Limb (tissue), 2 donors: ENCODE results near the gene TMEM181.
A peak's percentile ranks its signal among the peaks of the same experiment; 100 is the strongest.
"Not testable (repeated sequence)": the region's sequence is repeated elsewhere in the genome, so short reads cannot be mapped to it uniquely, and the experiment has no call there.

Experiments used
- DNase-seq, 2 donors: peaks; one replicate each; pipeline ENCODE4 v3.0.0-alpha.2; 2016; ENCODE audit errors: extremely low spot score in 2 of 2

Gene TMEM181

DNA sequence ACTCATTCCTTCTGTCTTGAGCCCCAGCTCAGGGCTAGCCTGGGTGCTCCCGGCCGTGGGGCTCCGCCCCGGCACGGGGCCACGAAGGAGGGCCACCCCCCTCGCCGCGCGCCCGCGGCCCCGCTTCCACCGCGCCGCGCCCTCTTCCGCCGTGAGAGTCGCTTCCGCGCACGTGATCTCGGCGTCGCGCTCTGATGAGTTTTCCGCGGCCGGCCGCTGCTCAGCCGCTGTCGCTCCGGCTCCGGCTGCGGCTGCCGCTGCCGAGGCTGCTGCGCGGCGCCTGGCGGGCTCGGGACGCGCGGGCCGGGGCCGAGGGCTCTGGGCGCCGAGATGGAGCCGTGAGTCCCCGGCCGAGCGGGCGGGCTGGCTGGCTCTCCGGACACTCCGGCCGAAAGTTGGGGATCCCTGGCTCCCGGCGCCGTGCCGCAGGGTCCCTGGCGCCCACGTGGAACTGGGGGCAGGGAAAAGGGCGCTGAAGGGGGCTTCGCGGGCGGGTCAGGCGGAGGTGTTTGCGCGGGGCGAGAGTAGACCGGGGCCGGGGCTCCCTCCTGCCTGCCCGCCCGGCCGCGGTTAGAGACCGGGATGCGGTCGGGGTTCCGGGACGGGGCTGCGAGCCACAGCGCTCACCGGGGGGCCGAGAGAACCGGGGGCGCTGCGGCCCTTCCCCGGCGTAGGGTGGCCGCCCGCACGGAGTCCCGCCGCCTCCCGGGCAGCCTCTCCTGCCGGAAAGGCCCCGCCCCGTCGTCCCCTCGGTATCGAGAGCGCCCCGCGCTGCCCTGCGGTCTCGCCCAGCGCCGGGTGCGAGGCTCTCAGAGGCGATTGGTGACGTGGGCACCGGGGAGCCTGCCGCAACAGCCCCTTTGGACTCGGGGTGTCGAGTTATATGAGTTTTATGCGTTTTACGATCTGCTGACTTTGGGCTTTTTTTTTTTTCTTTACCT, at the start of gene TMEM181:
TMEM181 (plus strand) TSS at position 197 of the 941 bp plus-strand sequence; CDS start at position 331, 134 bp downstream.
- DNase-seq, result peak; percentile 88 to 91

DNA sequence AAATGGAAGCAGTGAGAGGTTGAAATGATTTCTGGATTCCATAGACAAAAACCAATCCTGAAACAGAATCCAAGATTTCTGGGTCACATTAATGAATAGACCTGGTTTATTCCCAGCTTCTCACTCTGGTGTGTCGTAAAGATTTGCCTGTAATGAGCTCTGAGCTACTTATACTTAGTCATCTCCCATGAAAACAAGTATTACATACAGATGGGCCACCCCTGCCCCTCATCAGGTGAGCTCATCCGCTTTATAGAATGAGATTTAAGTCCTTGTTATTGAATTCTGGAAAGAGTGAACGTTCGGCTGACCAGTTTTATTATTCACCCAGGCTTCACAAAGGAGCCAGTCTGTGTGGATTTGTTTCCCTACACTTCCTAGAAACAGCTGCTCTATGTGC, 47.1 kb upstream of the TMEM181 start:
- no peak for DNase-seq

- no peak for DNase-seq
Observed at GRCh38 chr6:158514176-158514575, 45.7 kb upstream of the TMEM181 start.

DNA sequence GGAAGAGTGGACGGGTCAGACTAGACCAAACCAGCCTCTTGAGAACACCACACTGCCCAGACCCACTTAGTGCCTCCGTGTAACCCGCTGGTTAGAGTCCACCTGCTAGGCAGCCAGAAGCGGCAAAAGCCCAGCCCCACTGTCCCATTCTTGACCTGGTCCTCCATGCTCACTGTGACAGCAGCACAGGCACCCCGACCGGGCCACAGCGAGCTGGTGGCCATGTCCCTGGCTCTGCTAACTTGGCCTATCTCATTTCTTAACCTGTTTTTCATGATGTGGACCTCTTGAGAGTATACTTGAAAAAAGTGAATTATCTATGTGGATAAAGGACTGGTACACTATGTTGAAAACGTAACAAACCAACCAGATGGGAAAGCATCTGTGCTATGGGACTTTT, 44.9 kb upstream of the TMEM181 start:
- no peak for DNase-seq

DNA sequence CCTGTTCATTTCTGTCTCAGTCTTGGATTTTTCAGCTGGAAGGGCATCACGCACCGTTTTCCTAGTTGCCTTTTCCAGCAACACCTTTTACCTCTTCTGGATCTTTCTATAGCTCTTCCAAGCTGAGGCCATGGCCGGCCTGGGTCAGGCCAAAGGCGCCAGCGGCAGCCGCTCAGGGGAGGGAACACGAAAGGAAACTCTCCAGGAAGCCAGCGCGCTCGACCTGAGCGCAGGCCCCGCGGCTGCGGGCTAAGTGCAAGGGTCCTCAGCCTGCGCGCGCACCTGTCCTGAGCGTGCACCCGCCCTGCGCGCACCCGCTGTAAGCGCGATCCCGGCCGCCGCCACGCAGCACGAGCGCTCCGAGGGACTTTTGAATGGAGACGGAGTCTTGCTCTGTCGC, 43.8 kb upstream of the TMEM181 start:
- DNase-seq, result peak in 1 of 2 donors; percentile 55

DNA sequence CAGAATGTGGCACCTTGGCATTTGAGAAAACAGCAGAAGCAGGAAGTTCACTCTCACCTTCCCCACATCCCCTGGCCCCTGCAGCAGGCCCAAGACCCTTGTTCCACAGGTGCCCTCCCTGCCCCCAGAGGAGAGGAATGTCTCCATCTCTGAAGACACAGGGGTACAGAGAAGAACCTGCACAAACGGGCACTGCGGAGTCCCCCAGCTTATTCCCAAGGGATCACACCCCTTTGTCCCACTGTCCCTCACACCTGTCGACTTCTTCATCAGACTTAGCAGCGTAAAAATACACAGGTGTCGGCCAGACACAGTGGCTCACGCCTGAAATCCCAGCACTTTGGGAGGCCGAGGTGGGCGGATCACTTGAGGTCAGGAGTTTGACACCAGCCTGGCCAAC, 42.9 kb upstream of the TMEM181 start:
- DNase-seq, result no peak

- DNase-seq, result no peak
Observed at GRCh38 chr6:158517581-158517980, 42.3 kb upstream of the TMEM181 start.

DNA sequence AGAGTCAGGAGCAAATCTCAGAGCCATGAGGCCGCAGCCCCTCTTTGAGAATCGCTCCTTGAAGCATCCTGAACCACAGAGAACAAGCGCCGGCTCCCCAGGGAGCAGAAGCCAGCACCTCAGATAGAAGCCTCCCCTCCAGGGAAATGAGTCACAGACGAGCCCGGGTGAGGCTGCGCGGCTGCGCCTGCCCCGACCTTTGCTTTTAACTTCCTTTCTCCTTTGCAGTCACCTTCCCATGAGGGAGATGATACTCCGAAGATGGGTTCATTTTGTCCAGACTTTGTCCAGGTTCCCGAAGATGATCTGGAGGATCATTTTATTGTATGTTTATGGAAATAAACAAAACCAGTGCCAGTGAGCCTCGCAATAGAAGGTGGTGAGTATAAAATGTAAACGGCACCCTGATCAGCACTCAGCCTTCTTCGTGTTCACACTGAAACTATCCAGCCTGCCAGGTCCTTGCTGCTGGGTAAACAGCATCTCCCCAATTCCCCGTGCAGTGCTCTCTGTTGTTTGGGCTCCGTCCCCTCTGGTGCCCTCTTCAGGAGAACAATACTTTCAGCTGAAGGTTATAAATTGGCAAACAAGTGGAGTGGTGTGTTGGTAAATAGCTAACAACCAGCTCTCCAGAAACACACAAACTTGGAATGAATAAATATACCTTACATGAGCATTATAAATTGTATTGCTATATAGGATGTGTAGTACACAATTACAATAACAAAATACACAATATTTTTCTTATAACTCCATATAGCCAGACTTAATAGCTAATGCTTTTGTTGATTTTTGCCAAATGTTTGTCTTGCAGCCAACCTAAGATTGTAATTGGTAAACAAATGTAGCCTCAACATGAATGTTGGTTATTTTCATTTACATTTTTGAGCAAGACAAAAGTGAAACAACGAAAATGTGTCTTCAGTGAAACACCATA, 41.4 kb upstream of the TMEM181 start:
- peak in 1 of 2 donors; percentile 38 for DNase-seq

- no peak for DNase-seq
Observed at GRCh38 chr6:158519300-158519699, 40.6 kb upstream of the TMEM181 start.

GRCh38 chr6:158519761-158520160, 40.1 kb upstream of the TMEM181 start:
- no peak for DNase-seq

- DNase-seq, result not testable (repeated sequence)
Observed at GRCh38 chr6:158520975-158521374, 38.9 kb upstream of the TMEM181 start.

- no peak for DNase-seq
Observed at GRCh38 chr6:158521759-158522158, 38.1 kb upstream of the TMEM181 start.

DNA sequence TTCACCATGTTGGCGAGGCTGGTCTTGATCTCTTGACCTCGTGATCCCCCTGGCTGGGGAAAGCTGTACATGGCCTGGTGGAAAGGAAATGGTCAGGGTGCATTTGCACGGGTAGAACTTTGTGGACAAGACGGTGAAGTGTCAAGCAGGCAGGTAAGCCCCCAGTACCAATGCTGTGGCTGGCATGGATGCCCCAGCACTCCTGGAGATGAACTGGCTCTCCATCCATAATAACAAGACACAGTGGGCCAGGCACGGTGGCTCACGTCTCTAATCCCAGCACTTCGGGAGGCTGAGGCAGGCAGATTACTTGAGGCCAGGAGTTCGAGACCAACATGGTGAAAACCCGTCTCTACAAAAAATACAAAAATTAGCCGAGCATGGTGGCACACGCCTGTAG, 37.3 kb upstream of the TMEM181 start:
- no peak for DNase-seq

DNA sequence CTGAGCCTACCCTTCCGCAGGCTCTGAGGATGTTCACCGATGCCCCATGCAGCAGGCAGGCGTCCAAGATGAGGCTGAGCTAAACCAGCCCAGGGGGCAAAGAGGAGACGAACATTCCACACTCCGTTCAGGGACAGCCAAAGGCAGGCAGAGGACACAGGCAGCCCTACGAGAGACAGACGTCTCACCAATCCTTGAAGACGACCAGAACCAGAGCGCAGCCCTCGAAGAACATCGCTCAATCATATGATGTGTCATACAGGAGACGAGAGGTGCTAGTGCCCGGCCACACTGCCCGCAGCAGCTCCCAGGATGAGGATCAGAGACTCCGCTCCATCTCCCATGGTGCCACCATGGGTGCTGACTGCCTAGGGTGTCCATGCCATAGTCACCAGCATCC, 35.6 kb upstream of the TMEM181 start:
- DNase-seq, result no peak

- DNase-seq, result not testable (repeated sequence)
Observed at GRCh38 chr6:158527858-158528257, 32.0 kb upstream of the TMEM181 start.

DNA sequence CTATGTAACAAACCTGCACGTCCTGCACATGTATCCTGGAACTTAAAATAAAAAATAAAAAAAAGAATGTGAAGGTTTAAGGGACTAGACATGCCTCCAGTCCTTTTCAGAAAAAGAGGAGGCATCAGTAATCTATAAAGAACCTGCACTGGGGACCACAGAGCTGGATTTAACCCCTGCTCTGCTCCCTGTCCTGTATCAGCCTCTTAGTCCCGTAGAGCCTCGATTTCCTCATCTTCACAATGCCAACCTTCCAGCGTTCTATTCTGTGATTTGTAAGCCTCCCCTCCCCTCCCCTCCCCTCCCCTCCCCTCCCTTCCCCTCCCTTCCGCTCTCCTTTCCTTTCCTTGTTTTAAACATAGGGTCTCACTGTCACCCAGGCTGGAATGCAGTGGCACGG, 31.1 kb upstream of the TMEM181 start:
- DNase-seq, result no peak

- no peak for DNase-seq
Observed at GRCh38 chr6:158529629-158530028, 30.3 kb upstream of the TMEM181 start.

GRCh38 chr6:158531566-158531965, 28.3 kb upstream of the TMEM181 start:
- DNase-seq, result no peak

GRCh38 chr6:158531970-158532369, 27.9 kb upstream of the TMEM181 start:
- DNase-seq, result no peak

DNA sequence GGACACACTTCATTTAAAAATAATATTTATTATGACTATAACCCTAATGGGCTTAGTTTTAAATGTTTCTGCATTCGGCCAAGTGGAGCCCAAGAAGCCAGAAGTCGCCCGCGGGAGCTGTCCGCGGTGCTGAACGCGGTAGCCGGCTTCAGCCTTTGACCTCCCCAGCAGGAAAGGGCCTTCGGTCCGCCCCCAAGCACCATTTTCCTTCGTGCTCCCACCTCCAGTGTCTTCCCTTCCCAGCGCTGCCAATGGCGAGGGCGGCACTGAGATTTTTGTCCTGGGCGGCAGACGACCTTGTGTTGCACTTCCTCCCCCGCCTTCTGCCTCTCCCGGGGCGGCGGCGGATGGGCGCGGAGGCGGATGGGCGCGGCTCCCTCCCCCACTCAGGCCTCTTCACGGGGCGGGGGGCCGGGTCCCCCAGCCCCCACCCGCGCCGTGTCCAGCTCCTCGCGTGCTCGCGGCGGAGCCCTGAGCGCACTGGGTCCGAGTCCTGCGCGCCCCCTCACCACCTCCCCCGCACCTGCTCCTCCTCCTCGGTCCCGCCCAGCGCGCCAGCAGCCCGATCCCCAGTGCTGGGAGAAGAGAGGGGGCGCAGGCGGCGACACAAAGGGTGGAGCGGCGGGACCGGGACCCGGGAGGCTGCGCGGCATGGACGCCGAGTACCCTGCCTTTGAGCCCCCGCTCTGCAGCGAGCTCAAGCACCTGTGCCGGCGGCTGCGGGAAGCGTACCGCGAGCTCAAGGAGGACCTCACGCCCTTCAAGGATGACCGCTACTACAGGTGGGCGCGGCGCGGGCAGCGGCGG, 23.6 kb upstream of the TMEM181 start:
- peak; percentile 62 to 82 for DNase-seq
